Kidney (tissue), 14 donors: ENCODE measurements around the gene PPP1R12B. TPM values are rescaled to one million over a fixed set of nuclear protein-coding genes. Genes with fewer than 3 reads are reported as not detected.

ENCODE experiments used
- DNase-seq, 5 donors: peaks; one replicate each; pipeline ENCODE4 v3.0.0-alpha.2; 2013 to 2020
- FAIRE-seq: peaks from 2 replicates; lab custom pipeline; 2012; peaks lifted over from hg19 to GRCh38; lab: Jason Lieb, UNC
- H3K27ac ChIP-seq, 2 donors: one replicate each; pipeline ENCODE4 v1.7.0; 2013; ENCODE audit warnings: low read depth in 2 of 2, low read length in 2 of 2, inconsistent platforms in 1 of 2
- H3K27me3 ChIP-seq: one replicate; pipeline ENCODE4 v1.7.1; 2013; ENCODE audit warnings: low read length, inconsistent platforms; ENCODE audit not compliant: control insufficient read depth, insufficient read depth
- H3K36me3 ChIP-seq, 3 donors: one replicate each; pipeline versions ENCODE4 v1.7.0 to v1.7.1; 2013; ENCODE audit warnings: low read length in 3 of 3, control low read depth in 1 of 3, inconsistent platforms in 1 of 3; ENCODE audit not compliant: insufficient read depth in 3 of 3, control insufficient read depth in 2 of 3
- H3K4me1 ChIP-seq, 3 donors: one replicate each; pipeline versions ENCODE4 v1.7.0 to v1.7.1; 2013; ENCODE audit warnings: low read length in 3 of 3, inconsistent platforms in 1 of 3, low read depth in 1 of 3; ENCODE audit not compliant: control insufficient read depth in 2 of 3, insufficient read depth in 2 of 3
- H3K4me3 ChIP-seq, 3 donors: one replicate each; pipeline versions ENCODE4 v1.7.0 to v1.8.1; 2013; ENCODE audit warnings: low read length in 3 of 3, control low read depth in 1 of 3, inconsistent platforms in 1 of 3
- H3K9ac ChIP-seq, 3 donors: one replicate each; pipeline versions ENCODE4 v1.7.0 to v1.7.1; 2013; ENCODE audit warnings: low read length in 3 of 3, control low read depth in 1 of 3, inconsistent platforms in 1 of 3
- H3K9me3 ChIP-seq, 3 donors: one replicate each; pipeline versions ENCODE4 v1.7.0 to v1.7.1; 2013; ENCODE audit warnings: low read length in 3 of 3, control low read depth in 1 of 3, inconsistent platforms in 1 of 3; ENCODE audit not compliant: control insufficient read depth in 2 of 3, insufficient read depth in 1 of 3
- intact Hi-C: fragments of 100-400 bp; cut with DNase I; formaldehyde crosslinking; loops from one replicate; pipeline ENCODE4 v1.11.1; 2022
- polyA plus RNA-seq: library from polyadenylated mRNA; stranded (reverse); fragments of 350-450 nt; fragmentation: Illumina TruSeq; extraction: RNeasy Lipid Tissue Mini Kit (QIAGEN cat#74804); gene quantifications from one replicate; pipeline ENCODE4 v1.2.3, GENCODE V29; 2014; ENCODE audit warnings: low read depth, low replicate concordance; ENCODE audit not compliant: insufficient read depth
- total RNA-seq: library from RNA; stranded (reverse); fragmentation: NEBNext Ultra II Directional; extraction: Animal tissue kit (Norgen Biotek cat#: 25700); gene quantifications from one replicate; pipeline ENCODE4 v1.2.1, GENCODE V29; 2021
- TF ChIP-seq, protein P1 (sequence below): IDR thresholded peaks from 3 replicates; pipeline ENCODE4 v1.5.1; 2012; ENCODE audit warnings: mild to moderate bottlenecking, moderate library complexity, borderline replicate concordance; ENCODE audit not compliant: insufficient read depth; ENCODE audit errors: extremely low read depth
- donor health status: control.
- donor health status: control.
- donor health status: control.
- donor health status: control.
- donor health status: control.
- donor health status: DM: yes; HTN: yes; CAD: no.
- donor health status: Normal renal cell carcinoma (clear cell type).

Gene PPP1R12B
- total and polyA plus RNA-seq, 2 donors from 2014 or later, result 5.7 to 40.0 TPM

GRCh38 chr1:202591515-202591914, 243.0 kb downstream of the PPP1R12B start:
- Histone ChIP-seq H3K36me3 (peaks cover 0 to 3% (median 0%) of the 10 kb centered on the region in 3 donors), H3K9ac (no peak overlapping the region), H3K27me3 (no peaks in the 10 kb centered on the region), H3K4me1 (peaks cover 8 to 22% (median 13%) of the 10 kb centered on the region in 3 donors), H3K4me3 (no peak overlapping the region), H3K27ac (no peak overlapping the region), H3K9me3 (no peaks in the 10 kb centered on the region)
- DNase-seq, result no peak
- no peak for FAIRE-seq
- intact Hi-C loops, result no loop called here
- TF ChIP-seq, protein P1, sequence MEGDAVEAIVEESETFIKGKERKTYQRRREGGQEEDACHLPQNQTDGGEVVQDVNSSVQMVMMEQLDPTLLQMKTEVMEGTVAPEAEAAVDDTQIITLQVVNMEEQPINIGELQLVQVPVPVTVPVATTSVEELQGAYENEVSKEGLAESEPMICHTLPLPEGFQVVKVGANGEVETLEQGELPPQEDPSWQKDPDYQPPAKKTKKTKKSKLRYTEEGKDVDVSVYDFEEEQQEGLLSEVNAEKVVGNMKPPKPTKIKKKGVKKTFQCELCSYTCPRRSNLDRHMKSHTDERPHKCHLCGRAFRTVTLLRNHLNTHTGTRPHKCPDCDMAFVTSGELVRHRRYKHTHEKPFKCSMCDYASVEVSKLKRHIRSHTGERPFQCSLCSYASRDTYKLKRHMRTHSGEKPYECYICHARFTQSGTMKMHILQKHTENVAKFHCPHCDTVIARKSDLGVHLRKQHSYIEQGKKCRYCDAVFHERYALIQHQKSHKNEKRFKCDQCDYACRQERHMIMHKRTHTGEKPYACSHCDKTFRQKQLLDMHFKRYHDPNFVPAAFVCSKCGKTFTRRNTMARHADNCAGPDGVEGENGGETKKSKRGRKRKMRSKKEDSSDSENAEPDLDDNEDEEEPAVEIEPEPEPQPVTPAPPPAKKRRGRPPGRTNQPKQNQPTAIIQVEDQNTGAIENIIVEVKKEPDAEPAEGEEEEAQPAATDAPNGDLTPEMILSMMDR, result no peak

DNA sequence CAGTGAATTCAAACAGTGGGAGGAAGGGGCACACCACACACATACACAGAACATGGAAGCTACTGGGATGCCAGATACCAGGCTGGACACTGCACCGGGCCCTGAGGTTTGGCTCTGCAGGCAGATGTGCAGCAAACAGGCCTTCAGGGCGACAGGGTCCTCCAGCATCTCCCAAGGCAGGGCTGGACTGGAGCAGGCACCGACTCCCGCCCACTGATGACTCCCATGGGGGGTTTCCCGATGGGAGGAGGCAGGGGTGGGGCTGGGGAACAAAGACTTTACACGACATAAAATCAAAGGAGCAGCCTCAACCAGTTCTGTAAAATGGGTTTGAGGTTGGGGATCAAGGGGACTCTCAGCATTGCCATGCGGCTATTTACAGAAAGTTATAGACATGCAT, 243.6 kb downstream of the PPP1R12B start:
- DNase-seq (no peak), FAIRE-seq (no peak)
- intact Hi-C loops, result no loop called here
- Histone ChIP-seq H3K4me1 (peaks cover 8 to 22% (median 13%) of the 10 kb centered on the region in 3 donors), H3K9ac (no peak overlapping the region), H3K36me3 (peaks cover 0 to 3% (median 0%) of the 10 kb centered on the region in 3 donors), H3K4me3 (no peak overlapping the region), H3K9me3 (no peaks in the 10 kb centered on the region), H3K27ac (no peak overlapping the region), H3K27me3 (no peaks in the 10 kb centered on the region)
- TF ChIP-seq, protein P1, result no peak

- Histone ChIP-seq H3K27ac (no peak overlapping the region), H3K4me3 (no peak overlapping the region), H3K27me3 (no peaks in the 10 kb centered on the region), H3K9me3 (no peaks in the 10 kb centered on the region), H3K4me1 (peaks cover 5 to 12% (median 8%) of the 10 kb centered on the region in 3 donors), H3K9ac (no peak overlapping the region), H3K36me3 (peaks cover 0 to 3% (median 0%) of the 10 kb centered on the region in 3 donors)
- TF ChIP-seq, protein P1, result no peak
- intact Hi-C loops, result no loop called here
- FAIRE-seq (no peak), DNase-seq (no peak)
These were observed 245.3 kb downstream of the PPP1R12B start for GRCh38 chr1:202593845-202594244.

DNA sequence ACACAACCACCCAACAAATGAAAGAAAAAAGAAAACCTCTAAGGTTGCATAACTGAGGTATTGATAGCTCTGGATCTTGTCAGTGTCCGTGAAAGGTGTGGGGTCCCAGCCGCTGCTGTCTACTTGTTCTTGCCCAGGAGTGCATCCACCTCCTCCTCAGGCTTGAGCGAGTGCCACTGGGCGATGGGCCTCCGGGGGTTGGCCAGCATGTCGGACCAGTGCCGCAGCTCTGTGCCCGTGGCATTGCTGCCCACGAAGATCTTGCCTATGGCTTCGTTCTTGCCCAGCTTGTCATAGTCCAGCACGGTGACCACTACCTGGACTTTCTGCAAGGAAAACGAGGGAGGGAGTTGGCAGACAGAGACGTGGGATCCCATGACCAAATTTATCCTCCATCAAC, 248.1 kb downstream of the PPP1R12B start:
- Histone ChIP-seq H3K9ac (no peak overlapping the region), H3K9me3 (no peaks in the 10 kb centered on the region), H3K4me1 (no peaks in the 10 kb centered on the region), H3K27ac (no peak overlapping the region), H3K36me3 (peaks cover 0 to 3% (median 0%) of the 10 kb centered on the region in 3 donors), H3K27me3 (no peaks in the 10 kb centered on the region), H3K4me3 (no peak overlapping the region)
- TF ChIP-seq, protein P1, result no peak
- FAIRE-seq, result no peak
- intact Hi-C loops, result no loop called here
- peak in 1 of 5 donors; percentile 58 for DNase-seq
